Choroid plexus epithelial cell (primary cell): ENCODE results near the gene MYO10.

Experiments
- DNase-seq: peaks from one replicate; pipeline ENCODE4 v3.0.0-alpha.2; 2010; ENCODE audit warnings: low read depth
- H3K4me3 ChIP-seq: 2 replicates; pipeline ENCODE4 v1.5.1; 2011; ENCODE audit warnings: low read depth, mild to moderate bottlenecking, control low read depth, low read length, moderate library complexity
- TF ChIP-seq, protein P1 (sequence below): conservative IDR thresholded peaks from 2 replicates; pipeline ENCODE4 v1.5.1; 2011; ENCODE audit warnings: low read depth, mild to moderate bottlenecking, control low read depth, inconsistent platforms, low read length, moderate library complexity

MYO10 gene

GRCh38 chr5:16899171-16899570, 36.9 kb downstream of the MYO10 start:
- no peak for DNase-seq
- TF ChIP-seq, protein P1, sequence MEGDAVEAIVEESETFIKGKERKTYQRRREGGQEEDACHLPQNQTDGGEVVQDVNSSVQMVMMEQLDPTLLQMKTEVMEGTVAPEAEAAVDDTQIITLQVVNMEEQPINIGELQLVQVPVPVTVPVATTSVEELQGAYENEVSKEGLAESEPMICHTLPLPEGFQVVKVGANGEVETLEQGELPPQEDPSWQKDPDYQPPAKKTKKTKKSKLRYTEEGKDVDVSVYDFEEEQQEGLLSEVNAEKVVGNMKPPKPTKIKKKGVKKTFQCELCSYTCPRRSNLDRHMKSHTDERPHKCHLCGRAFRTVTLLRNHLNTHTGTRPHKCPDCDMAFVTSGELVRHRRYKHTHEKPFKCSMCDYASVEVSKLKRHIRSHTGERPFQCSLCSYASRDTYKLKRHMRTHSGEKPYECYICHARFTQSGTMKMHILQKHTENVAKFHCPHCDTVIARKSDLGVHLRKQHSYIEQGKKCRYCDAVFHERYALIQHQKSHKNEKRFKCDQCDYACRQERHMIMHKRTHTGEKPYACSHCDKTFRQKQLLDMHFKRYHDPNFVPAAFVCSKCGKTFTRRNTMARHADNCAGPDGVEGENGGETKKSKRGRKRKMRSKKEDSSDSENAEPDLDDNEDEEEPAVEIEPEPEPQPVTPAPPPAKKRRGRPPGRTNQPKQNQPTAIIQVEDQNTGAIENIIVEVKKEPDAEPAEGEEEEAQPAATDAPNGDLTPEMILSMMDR: no peak
- H3K4me3 ChIP-seq: no peak overlapping the region

DNA sequence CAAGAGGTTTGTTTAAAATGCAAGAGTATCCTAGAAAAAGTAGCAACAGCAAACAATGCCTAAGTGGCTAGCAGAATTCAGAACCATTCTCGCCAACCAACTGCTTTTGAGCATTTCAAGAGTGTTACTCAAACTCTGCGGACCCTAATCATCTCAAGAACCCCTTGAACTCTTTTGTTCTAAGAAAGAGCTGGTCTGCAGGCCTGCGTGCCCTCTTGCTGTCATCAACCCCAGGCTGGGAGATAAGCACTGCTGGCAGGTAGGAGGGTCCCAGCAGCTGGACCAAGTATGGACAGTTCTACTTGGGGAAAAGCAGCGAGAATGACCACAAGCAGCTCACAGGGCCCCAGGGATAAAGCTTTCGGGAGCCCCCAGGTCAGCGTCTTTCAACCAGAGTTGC, 38.3 kb downstream of the MYO10 start:
- H3K4me3 ChIP-seq: no peak overlapping the region
- TF ChIP-seq, protein P1: no peak
- no peak for DNase-seq

GRCh38 chr5:16897284-16897704, 38.8 kb downstream of the MYO10 start:
- TF ChIP-seq, protein P1: no peak
- no peak overlapping the region for H3K4me3 ChIP-seq
- DNase-seq: peak; percentile 54

- H3K4me3 ChIP-seq: no peak overlapping the region
Measured at GRCh38 chr5:16896767-16897166, 39.3 kb downstream of the MYO10 start.

DNA sequence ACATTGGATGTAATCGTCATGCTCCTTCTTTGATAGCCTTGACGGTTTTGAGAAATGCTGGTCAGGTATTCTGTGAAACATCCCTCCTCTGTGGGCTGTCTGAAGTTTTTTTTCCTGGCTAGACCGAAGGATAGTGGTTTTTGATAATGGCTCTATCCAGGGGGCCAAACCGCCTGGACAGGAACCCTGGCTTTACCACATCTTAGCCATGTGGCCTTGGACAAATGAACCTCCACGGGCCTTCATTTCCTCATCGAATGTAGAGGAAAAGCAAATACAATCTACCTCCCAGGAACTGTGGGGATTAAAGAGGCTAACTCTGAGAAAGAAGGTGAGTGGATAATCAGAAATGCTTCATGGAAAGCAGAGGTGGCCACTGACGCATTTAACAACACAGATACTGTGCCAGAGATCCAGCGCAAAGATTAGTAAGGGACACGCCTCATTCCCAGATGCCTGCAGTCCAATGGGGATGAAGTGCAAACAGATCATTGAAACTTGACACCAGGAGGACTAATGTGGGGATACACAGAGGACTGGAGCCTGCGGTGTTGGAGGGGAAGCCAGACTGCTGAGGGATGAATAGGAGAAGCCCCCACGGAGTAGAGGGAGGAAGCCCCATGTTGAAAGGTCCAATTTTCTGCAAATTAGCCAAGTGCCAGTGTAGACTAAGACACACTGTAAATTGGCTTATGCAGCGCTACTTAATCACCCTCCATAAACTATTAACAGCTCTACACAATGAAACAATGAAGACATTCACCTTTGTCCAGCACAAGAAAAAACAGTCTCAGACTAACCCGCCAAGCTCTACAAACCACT, 41.6 kb downstream of the MYO10 start:
- TF ChIP-seq, protein P1: no peak
- H3K4me3 ChIP-seq: no peak overlapping the region
- DNase-seq: peak; percentile 93

More at GRCh38 chr5:16896767-16897166, 39.3 kb downstream of the MYO10 start:
- no peak for DNase-seq
- TF ChIP-seq, protein P1: no peak

- no peak overlapping the region for H3K4me3 ChIP-seq
- TF ChIP-seq, protein P1: no peak
- DNase-seq: no peak
Measured at GRCh38 chr5:16891033-16891432, 45.1 kb downstream of the MYO10 start.

DNA sequence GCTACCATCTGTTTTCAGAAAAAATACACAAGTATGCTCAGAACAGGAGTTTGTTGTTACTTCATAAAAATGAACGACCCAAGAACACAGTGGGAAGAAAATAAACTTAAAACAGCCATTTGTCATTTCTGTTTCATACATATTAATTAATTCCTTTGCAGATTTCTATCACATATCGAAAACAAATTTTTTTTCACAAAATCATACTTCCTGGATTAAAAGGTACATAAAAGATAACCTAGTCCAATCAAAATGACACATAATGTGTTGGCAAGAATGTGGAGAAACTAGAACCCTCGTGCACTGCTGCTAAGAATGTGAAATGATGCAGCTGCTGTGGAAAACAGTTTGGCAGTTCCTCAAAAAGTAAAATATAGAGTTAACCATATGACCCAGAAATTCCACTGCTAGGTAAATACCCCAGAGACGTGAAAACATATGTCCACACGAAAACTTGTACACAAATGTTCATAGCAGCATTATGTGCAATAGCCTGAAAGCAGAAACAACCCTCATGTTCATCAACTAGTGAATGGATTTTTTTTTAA, 46.0 kb downstream of the MYO10 start:
- TF ChIP-seq, protein P1: no peak
- peak; percentile 90 for DNase-seq
- H3K4me3 ChIP-seq: no peak overlapping the region
